ENCODE results near the gene CLDN15. TPM values are rescaled to one million over a fixed set of nuclear protein-coding genes. Genes with fewer than 3 reads are reported as not detected.

CLDN15 gene
- total RNA-seq, 4 donors from 2014 or later = 12.0 to 34.8 (median 25.6) TPM

GRCh38 chr7:101244375-101245146 is 7.0 kb upstream of the CLDN15 start, which contains the start of gene FIS1:
Gene FIS1 (minus strand): TSS chr7:101245081. CDS start chr7:101245004, 77 bp downstream.
- WGBS, 2 donors = 0 to 1% methylated on average over 14 to 40 of the region's 45 CpGs
- H3K36me3 ChIP-seq = peaks cover 0 to 40% (median 0%) of the 10 kb centered on the region in 3 donors
- peaks cover 0 to 64% (median 19%) of the 10 kb centered on the region in 4 donors for H3K4me1 ChIP-seq
- H3K9me3 ChIP-seq = no peaks in the 10 kb centered on the region
- peak within 1 kb of the TSS; percentile 96 to 100 (median 98) for H3K27ac ChIP-seq
- peak within 1 kb of the TSS; percentile 74 to 96 (median 85) for H3K4me3 ChIP-seq
- no peaks in the 10 kb centered on the region for H3K27me3 ChIP-seq
- TF ChIP-seq POLR2A (IDR thresholded peaks at IDR 0.05) (peak; percentile 81 to 84), EP300 (IDR thresholded peaks at IDR 0.05) (peak; percentile 8 to 97), CTCF (IDR thresholded peaks at IDR 0.05) (peak; percentile 91 to 97 (median 96))
- DNase-seq (ENCODE audit: low spot score in 2 of 2) = peak; percentile 84 to 86

- Histone ChIP-seq H3K27me3 (no peaks in the 10 kb centered on the region), H3K36me3 (peaks cover 0 to 40% (median 0%) of the 10 kb centered on the region in 3 donors), H3K9me3 (no peaks in the 10 kb centered on the region), H3K27ac (peak overlapping the region; percentile 96 to 100 (median 98)), H3K4me3 (peak overlapping the region; percentile 74 to 96 (median 85)), H3K4me1 (peaks cover 0 to 66% (median 20%) of the 10 kb centered on the region in 4 donors)
- 6 to 9% methylated on average over 15 to 23 of the region's 28 CpGs for WGBS, 2 donors
- DNase-seq (ENCODE audit: low spot score in 2 of 2) = no peak
- TF ChIP-seq CTCF (IDR thresholded peaks at IDR 0.05) (no peak), POLR2A (IDR thresholded peaks at IDR 0.05) (no peak), EP300 (IDR thresholded peaks at IDR 0.05) (no peak)
Measured at GRCh38 chr7:101243646-101244374, 6.2 kb upstream of the CLDN15 start.

GRCh38 chr7:101241443-101242349 is 4.1 kb upstream of the CLDN15 start:
- no peak for TF ChIP-seq CTCF (IDR thresholded peaks at IDR 0.05)
- TF ChIP-seq EP300 (IDR thresholded peaks at IDR 0.05) = no peak
- no peak for TF ChIP-seq POLR2A (IDR thresholded peaks at IDR 0.05)
- peaks cover 0 to 87% (median 35%) of the 10 kb centered on the region in 4 donors for H3K4me1 ChIP-seq
- H3K36me3 ChIP-seq = peaks cover 0 to 45% (median 0%) of the 10 kb centered on the region in 3 donors
- H3K27me3 ChIP-seq = no peaks in the 10 kb centered on the region
- 80 to 82% methylated on average over 16 of the region's 16 CpGs for WGBS, 2 donors
- DNase-seq (ENCODE audit: low spot score in 2 of 2) = no peak
- H3K4me3 ChIP-seq = no peak overlapping the region
- no peaks in the 10 kb centered on the region for H3K9me3 ChIP-seq
- peak overlapping the region in 3 of 4 donors; percentile 47 to 83 (median 81) for H3K27ac ChIP-seq

GRCh38 chr7:101241015-101241363 is 3.4 kb upstream of the CLDN15 start:
- H3K4me1 ChIP-seq = peaks cover 0 to 85% (median 35%) of the 10 kb centered on the region in 4 donors
- H3K9me3 ChIP-seq = no peaks in the 10 kb centered on the region
- WGBS, 2 donors = 79 to 89% methylated on average over 12 of the region's 12 CpGs
- no peak for DNase-seq (ENCODE audit: low spot score in 2 of 2)
- H3K4me3 ChIP-seq = no peak overlapping the region
- H3K36me3 ChIP-seq = peaks cover 0 to 52% (median 0%) of the 10 kb centered on the region in 3 donors
- no peak for TF ChIP-seq POLR2A (IDR thresholded peaks at IDR 0.05)
- TF ChIP-seq CTCF (IDR thresholded peaks at IDR 0.05) = no peak
- TF ChIP-seq EP300 (IDR thresholded peaks at IDR 0.05) = no peak
- H3K27ac ChIP-seq = peak overlapping the region in 3 of 4 donors; percentile 81 to 83 (median 83)
- no peaks in the 10 kb centered on the region for H3K27me3 ChIP-seq
